ENCODE results near the gene SPDEF. TPM values are rescaled to one million over a fixed set of nuclear protein-coding genes. Genes with fewer than 3 reads are reported as not detected.

SPDEF gene
- total RNA-seq, 4 donors from 2014 or later, result 4.4 TPM; not detected in 3

DNA sequence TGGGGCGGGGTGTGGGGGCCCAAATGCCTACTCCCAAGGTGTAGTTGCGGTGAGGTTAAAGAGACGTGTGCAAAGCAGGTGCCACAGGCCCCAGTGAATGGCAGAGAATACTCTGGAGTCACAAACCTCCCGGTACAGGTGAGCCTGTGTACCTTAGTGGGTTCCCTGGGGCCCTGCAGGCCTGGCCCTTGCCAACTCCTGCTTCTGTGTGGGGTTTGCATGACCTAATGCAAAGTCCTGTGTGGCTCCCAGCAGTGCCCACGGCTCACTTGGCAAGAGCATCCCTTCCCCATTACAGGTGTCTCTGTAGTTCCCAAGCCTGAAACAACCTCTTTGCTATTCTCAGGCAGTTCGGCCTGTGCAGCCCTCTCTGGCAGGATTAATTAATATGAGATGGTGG is 17.5 kb downstream of the SPDEF start:
- WGBS, 2 donors (ENCODE audit: low coverage in 1 of 2), result 60% methylated on average over 1 of the region's 6 CpGs; no CpG with 5 or more reads in 1 of the 2 donors
- TF ChIP-seq POLR2AphosphoS5 (IDR thresholded peaks at IDR 0.05) (no peak), POLR2A (IDR thresholded peaks at IDR 0.05) (no peak)
- Histone ChIP-seq H3K27me3 (no peaks in the 10 kb centered on the region), H3K27ac (no peak overlapping the region), H3K36me3 (no peaks in the 10 kb centered on the region), H3K4me1 (no peaks in the 10 kb centered on the region), H3K4me3 (no peak overlapping the region), H3K9me3 (no peaks in the 10 kb centered on the region)
- no peak for ATAC-seq

DNA sequence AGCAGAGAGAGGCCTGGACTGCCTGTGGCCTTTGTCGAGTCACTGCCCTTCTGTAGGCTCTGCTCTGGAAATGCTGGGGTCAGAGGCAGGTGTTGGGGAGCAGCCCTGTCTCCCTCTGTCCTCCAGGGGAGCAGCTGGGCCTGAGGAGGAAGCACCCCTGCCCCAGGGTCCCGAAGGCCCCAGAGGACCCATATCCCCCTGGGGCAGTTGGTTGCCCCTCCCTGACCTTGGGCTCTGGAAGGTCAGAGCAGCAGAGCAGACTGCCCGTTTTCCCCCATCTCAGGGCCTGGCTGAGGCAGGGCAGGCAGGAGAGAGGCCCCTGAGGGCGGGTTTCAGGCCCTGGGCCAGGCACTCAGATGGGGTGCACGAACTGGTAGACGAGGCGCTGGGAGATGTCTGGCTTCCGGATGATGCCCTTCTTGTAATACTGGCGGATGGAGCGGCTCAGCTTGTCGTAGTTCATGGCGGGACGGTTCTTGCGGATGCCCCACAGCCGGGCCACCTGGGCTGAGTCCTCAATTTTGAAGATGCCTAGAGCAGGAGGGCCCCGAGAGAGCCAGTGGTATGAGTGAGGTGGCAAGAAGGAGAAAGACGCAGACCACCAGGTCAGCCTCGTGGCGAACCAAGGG is 18.1 kb downstream of the SPDEF start:
- Histone ChIP-seq H3K27me3 (no peaks in the 10 kb centered on the region), H3K4me1 (no peaks in the 10 kb centered on the region), H3K27ac (no peak overlapping the region), H3K36me3 (no peaks in the 10 kb centered on the region), H3K4me3 (no peak overlapping the region), H3K9me3 (no peaks in the 10 kb centered on the region)
- ATAC-seq, result no peak
- 100% methylated on average over 1 of the region's 19 CpGs; no CpG with 5 or more reads in 1 of the 2 donors for WGBS, 2 donors (ENCODE audit: low coverage in 1 of 2)
- TF ChIP-seq, protein P1, sequence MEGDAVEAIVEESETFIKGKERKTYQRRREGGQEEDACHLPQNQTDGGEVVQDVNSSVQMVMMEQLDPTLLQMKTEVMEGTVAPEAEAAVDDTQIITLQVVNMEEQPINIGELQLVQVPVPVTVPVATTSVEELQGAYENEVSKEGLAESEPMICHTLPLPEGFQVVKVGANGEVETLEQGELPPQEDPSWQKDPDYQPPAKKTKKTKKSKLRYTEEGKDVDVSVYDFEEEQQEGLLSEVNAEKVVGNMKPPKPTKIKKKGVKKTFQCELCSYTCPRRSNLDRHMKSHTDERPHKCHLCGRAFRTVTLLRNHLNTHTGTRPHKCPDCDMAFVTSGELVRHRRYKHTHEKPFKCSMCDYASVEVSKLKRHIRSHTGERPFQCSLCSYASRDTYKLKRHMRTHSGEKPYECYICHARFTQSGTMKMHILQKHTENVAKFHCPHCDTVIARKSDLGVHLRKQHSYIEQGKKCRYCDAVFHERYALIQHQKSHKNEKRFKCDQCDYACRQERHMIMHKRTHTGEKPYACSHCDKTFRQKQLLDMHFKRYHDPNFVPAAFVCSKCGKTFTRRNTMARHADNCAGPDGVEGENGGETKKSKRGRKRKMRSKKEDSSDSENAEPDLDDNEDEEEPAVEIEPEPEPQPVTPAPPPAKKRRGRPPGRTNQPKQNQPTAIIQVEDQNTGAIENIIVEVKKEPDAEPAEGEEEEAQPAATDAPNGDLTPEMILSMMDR (IDR thresholded peaks at IDR 0.05), result no peak

DNA sequence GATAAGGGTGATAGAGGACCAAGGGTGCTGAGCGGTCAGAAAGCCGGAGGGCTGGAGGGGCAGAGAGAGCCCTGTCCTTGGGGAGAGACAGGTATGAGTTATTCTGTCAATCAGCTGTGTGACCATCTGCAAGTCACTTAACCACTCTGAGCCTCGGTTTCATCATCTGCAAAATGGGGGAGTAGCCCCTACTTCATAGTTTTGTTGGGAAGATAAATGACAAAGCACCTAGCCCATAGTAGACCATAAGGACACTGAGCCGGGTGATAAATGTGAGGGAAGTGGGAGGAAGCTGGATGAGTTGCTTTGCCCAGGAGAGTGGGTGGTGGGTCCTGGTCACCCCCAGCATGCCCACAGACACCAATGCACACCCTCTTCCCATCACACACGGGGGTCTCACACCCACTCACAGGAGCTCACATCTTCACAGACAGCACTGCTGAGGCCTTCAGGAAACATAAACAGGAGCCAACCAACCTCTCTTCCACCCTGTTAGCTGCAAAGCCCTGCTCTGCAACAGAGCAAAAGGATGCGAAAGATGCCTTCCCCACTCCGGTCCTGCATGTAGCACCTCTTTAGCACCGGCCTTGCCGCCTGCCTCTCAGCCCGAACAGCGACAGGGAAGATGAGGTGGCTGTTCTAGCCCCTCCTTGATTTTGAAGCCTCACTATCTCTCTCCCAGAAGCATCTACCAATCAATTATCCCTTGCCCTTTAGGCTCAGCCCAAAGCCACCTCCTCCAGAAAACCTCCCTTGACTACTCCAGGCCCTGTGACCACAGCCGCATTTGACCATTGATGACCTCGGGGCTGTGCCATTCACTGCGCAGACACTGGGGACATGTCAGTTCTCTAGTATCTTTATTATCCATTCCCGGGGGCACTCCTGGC is 18.9 kb downstream of the SPDEF start:
- Histone ChIP-seq H3K9me3 (no peaks in the 10 kb centered on the region), H3K27ac (no peak overlapping the region), H3K27me3 (no peaks in the 10 kb centered on the region), H3K36me3 (no peaks in the 10 kb centered on the region), H3K4me3 (no peak overlapping the region), H3K4me1 (no peaks in the 10 kb centered on the region)
- 84 to 92% methylated on average over 2 to 13 of the region's 15 CpGs for WGBS, 2 donors (ENCODE audit: low coverage in 1 of 2)
- TF ChIP-seq, protein P1 (IDR thresholded peaks at IDR 0.05), result no peak
- no peak for TF ChIP-seq POLR2AphosphoS5 (IDR thresholded peaks at IDR 0.05)
- TF ChIP-seq EP300 (IDR thresholded peaks at IDR 0.05), result no peak
- no peak for TF ChIP-seq POLR2A (IDR thresholded peaks at IDR 0.05)
- ATAC-seq, result no peak

DNA sequence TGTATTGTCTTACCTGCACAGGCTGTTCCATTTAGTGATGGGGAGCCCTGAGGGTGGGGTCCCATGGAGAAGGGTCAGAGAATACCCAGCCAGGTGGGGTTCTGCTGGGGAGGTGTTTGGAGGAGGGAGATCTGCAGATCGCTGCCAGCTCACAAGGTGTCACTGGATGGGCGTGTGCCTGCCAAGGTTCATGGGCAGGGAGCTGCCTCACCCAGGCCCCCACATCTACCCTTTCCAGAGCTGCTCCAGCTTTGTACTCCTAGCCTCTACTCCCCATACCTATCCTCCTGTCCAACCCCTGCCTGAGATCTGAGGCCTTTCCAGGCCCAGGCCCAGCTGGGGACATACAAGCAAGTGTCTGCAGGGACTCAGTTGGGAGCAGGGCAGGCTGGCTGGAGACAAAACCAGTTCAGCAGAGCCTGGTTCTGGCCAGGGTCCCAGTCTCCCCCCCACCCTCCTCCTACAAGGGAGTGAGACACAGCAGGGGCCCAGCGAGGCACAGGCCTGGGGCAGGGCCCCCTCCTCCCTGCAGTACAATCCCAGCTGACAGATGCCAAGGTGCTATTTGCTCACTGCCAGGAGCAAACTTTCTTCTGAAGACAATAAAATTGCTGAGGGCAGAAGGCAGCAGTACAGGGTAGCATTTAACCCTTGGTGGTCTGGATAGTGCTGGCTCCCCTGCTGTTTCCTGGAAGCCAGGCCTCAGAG is 19.7 kb downstream of the SPDEF start:
- Histone ChIP-seq H3K4me1 (no peaks in the 10 kb centered on the region), H3K4me3 (no peak overlapping the region), H3K27ac (no peak overlapping the region), H3K27me3 (no peaks in the 10 kb centered on the region), H3K36me3 (no peaks in the 10 kb centered on the region), H3K9me3 (no peaks in the 10 kb centered on the region)
- ATAC-seq, result no peak
- 67 to 92% methylated on average over 1 to 2 of the region's 3 CpGs for WGBS, 2 donors (ENCODE audit: low coverage in 1 of 2)
- TF ChIP-seq, protein P1 (IDR thresholded peaks at IDR 0.05), result no peak
- TF ChIP-seq POLR2A (IDR thresholded peaks at IDR 0.05) (no peak), EP300 (IDR thresholded peaks at IDR 0.05) (no peak), POLR2AphosphoS5 (IDR thresholded peaks at IDR 0.05) (no peak)

DNA sequence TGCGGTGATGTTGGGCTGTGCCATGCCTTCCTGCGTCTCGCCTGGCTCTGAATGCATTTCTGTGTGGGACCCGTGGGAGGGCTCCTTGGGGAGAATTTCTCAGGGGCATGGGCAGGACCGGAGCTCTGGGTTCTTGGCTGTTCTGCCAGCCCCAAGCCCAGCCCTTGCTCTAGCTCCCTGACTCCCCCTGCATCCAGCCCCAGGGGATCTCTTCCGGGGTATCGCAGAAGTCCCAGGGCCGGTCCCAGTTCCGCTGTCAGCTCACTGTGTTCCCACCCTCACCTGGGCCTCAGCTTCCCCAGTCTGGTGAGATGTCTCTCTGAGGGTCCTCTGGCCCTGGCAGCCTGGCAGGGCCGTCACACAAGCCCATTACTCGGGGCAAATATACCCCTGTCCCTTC is 20.5 kb downstream of the SPDEF start:
- no peak overlapping the region for H3K4me3 ChIP-seq
- ATAC-seq, result no peak
- H3K27me3 ChIP-seq, result no peaks in the 10 kb centered on the region
- H3K4me1 ChIP-seq, result no peaks in the 10 kb centered on the region
- H3K27ac ChIP-seq, result no peak overlapping the region
- no peaks in the 10 kb centered on the region for H3K9me3 ChIP-seq
- no peak for TF ChIP-seq POLR2AphosphoS5 (IDR thresholded peaks at IDR 0.05)
- no peaks in the 10 kb centered on the region for H3K36me3 ChIP-seq
- WGBS, 2 donors (ENCODE audit: low coverage in 1 of 2), result no CpG with 5 or more reads among the region's 11 CpGs
